IPS-NIHi11 (cell line): ENCODE results near the gene UBE2B.
A peak's percentile ranks its signal among the peaks of the same experiment; 100 is the strongest.
"Not testable (repeated sequence)": the region's sequence is repeated elsewhere in the genome, so short reads cannot be mapped to it uniquely, and the experiment has no call there.

Source experiments
- DNase-seq: peaks from one replicate; pipeline ENCODE4 v3.0.0; 2012; ENCODE audit warnings: mixed read lengths, low spot score

Gene UBE2B

GRCh38 chr5:134398609-134399155 lies 27.3 kb downstream of the UBE2B start:
- no peak for DNase-seq

- no peak for DNase-seq
These were observed 32.6 kb downstream of the UBE2B start for GRCh38 chr5:134403951-134404350.

- no peak for DNase-seq
These were observed 35.0 kb downstream of the UBE2B start for GRCh38 chr5:134406390-134406789.

GRCh38 chr5:134409321-134409720 lies 38.0 kb downstream of the UBE2B start:
- DNase-seq: no peak

- DNase-seq: no peak
These were observed 39.5 kb downstream of the UBE2B start for GRCh38 chr5:134410822-134411221.

GRCh38 chr5:134411228-134411545 lies 39.8 kb downstream of the UBE2B start:
- no peak for DNase-seq

GRCh38 chr5:134411546-134412266 lies 40.3 kb downstream of the UBE2B start, which contains the start of gene CDKN2AIPNL:
TSS of gene CDKN2AIPNL (minus strand) at chr5:134411881. CDS start at chr5:134411854, 27 bp downstream.
- DNase-seq: peak; percentile 98

GRCh38 chr5:134413046-134413445 lies 41.7 kb downstream of the UBE2B start:
- DNase-seq: no peak

GRCh38 chr5:134417707-134418106 lies 46.3 kb downstream of the UBE2B start:
- no peak for DNase-seq

GRCh38 chr5:134418958-134419357 lies 47.6 kb downstream of the UBE2B start:
- DNase-seq: no peak

- no peak for DNase-seq
These were observed 49.0 kb downstream of the UBE2B start for GRCh38 chr5:134420343-134420742.

GRCh38 chr5:134421038-134421437 lies 49.7 kb downstream of the UBE2B start:
- not testable (repeated sequence) for DNase-seq

GRCh38 chr5:134422791-134423365 lies 51.5 kb downstream of the UBE2B start:
- DNase-seq: no peak

GRCh38 chr5:134423376-134423775 lies 52.0 kb downstream of the UBE2B start:
- DNase-seq: no peak

GRCh38 chr5:134426361-134426760 lies 55.0 kb downstream of the UBE2B start:
- DNase-seq: no peak

GRCh38 chr5:134427540-134428041 lies 56.2 kb downstream of the UBE2B start:
- DNase-seq: peak; percentile 68

- DNase-seq: peak; percentile 45
These were observed 58.7 kb downstream of the UBE2B start for GRCh38 chr5:134430001-134430569.

- DNase-seq: no peak
These were observed 60.8 kb downstream of the UBE2B start for GRCh38 chr5:134432174-134432573.

- no peak for DNase-seq
These were observed 61.4 kb downstream of the UBE2B start for GRCh38 chr5:134432677-134433359.

GRCh38 chr5:134435560-134435959 lies 64.2 kb downstream of the UBE2B start:
- no peak for DNase-seq

GRCh38 chr5:134436523-134437339 lies 65.4 kb downstream of the UBE2B start:
- no peak for DNase-seq
